AG10803 (cell line): ENCODE results near the gene GMDS.
A peak's percentile ranks its signal among the peaks of the same experiment; 100 is the strongest.
"Not testable (repeated sequence)": the region's sequence is repeated elsewhere in the genome, so short reads cannot be mapped to it uniquely, and the experiment has no call there.

Experiments
- DNase-seq: peaks from one replicate; pipeline ENCODE4 v3.0.0; 2010; ENCODE audit warnings: low read depth
- H3K4me3 ChIP-seq: 2 replicates; pipeline ENCODE4 v1.5.1; 2011; ENCODE audit warnings: mild to moderate bottlenecking, low read length, control low read depth
- TF ChIP-seq, protein P1 (sequence below): conservative IDR thresholded peaks from 2 replicates; pipeline ENCODE4 v1.5.1; 2011; ENCODE audit warnings: mild to moderate bottlenecking, low read length, control low read depth, inconsistent platforms

Gene GMDS

GRCh38 chr6:1696463-1696850 lies 548.9 kb downstream of the GMDS start:
- TF ChIP-seq, protein P1, sequence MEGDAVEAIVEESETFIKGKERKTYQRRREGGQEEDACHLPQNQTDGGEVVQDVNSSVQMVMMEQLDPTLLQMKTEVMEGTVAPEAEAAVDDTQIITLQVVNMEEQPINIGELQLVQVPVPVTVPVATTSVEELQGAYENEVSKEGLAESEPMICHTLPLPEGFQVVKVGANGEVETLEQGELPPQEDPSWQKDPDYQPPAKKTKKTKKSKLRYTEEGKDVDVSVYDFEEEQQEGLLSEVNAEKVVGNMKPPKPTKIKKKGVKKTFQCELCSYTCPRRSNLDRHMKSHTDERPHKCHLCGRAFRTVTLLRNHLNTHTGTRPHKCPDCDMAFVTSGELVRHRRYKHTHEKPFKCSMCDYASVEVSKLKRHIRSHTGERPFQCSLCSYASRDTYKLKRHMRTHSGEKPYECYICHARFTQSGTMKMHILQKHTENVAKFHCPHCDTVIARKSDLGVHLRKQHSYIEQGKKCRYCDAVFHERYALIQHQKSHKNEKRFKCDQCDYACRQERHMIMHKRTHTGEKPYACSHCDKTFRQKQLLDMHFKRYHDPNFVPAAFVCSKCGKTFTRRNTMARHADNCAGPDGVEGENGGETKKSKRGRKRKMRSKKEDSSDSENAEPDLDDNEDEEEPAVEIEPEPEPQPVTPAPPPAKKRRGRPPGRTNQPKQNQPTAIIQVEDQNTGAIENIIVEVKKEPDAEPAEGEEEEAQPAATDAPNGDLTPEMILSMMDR: no peak
- no peak for DNase-seq

DNA sequence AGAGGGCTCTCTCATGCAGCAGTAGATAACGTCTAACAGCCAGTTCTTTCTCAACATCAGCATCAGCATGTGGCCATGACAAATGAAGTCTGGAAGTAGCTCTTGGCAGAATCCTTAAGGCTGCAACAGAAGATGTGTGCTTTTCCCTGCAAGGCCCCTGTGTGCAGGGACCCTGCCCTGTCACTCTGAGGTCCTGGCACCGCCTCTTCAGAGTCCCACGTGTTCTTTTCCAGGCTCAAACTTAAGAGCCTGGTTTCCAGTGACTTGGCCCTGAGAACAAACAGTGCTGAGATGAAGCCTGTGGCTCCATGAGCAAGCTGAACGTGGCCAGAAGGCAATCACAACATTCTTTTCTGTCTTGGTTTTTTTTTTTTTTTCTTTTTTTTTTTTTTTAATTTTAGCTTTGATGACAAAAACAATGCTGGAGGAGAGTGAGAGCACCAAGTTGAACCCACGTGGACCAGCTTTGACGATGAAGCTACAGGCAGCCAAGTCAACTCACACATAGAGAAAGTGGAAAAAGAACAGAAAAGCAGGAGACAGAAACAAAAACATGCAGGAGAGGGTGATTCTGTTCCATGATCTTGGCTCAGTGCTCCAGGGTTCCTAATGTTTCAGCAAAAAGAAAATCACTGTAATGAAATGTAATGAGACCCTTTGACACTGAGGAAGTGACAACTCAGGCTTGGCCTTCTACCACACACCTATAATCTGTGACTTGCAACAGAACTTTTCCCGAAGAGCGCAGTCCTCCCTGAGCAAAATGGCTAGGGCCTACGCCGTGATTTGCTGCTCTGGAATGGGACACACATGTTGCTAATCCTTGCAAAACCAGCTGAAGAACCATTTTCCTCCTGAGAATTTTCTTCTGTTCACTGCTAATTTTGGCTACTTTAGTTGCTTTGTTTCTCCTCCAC lies 549.6 kb downstream of the GMDS start:
- TF ChIP-seq, protein P1: no peak
- DNase-seq: peak; percentile 42
- H3K4me3 ChIP-seq: no peak overlapping the region

More at GRCh38 chr6:1696463-1696850, 548.9 kb downstream of the GMDS start:
- no peak overlapping the region for H3K4me3 ChIP-seq

GRCh38 chr6:1691828-1692227 lies 553.6 kb downstream of the GMDS start:
- DNase-seq, H3K4me3 ChIP-seq: not testable (repeated sequence)

- not testable (repeated sequence) for DNase-seq, H3K4me3 ChIP-seq
These were observed 554.7 kb downstream of the GMDS start for GRCh38 chr6:1690656-1691055.

- no peak overlapping the region for H3K4me3 ChIP-seq
- TF ChIP-seq, protein P1: no peak
- DNase-seq: peak; percentile 28
These were observed 556.3 kb downstream of the GMDS start for GRCh38 chr6:1689141-1689540.

DNA sequence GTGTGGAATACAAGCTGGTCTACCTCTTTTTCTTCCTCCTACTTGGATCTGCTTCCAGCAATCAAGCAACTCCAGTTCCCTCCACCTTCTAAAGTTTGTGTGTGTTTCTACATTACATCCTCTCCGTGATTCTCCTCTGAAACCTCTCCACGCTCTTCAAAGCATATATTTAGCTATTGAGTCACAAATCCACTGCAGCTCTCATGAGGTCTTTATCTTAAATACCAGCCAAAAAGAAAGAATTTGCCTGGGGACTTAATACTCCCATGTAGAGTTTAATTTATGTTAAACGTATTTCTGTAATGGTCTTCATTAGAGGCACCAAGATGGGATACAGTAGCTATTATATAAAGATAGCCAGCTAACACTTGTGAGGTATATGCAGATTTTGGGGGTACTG lies 557.0 kb downstream of the GMDS start:
- H3K4me3 ChIP-seq: no peak overlapping the region
- TF ChIP-seq, protein P1: no peak
- DNase-seq: no peak

- no peak for DNase-seq
- TF ChIP-seq, protein P1: no peak
- H3K4me3 ChIP-seq: no peak overlapping the region
These were observed 558.0 kb downstream of the GMDS start for GRCh38 chr6:1687402-1687801.

DNA sequence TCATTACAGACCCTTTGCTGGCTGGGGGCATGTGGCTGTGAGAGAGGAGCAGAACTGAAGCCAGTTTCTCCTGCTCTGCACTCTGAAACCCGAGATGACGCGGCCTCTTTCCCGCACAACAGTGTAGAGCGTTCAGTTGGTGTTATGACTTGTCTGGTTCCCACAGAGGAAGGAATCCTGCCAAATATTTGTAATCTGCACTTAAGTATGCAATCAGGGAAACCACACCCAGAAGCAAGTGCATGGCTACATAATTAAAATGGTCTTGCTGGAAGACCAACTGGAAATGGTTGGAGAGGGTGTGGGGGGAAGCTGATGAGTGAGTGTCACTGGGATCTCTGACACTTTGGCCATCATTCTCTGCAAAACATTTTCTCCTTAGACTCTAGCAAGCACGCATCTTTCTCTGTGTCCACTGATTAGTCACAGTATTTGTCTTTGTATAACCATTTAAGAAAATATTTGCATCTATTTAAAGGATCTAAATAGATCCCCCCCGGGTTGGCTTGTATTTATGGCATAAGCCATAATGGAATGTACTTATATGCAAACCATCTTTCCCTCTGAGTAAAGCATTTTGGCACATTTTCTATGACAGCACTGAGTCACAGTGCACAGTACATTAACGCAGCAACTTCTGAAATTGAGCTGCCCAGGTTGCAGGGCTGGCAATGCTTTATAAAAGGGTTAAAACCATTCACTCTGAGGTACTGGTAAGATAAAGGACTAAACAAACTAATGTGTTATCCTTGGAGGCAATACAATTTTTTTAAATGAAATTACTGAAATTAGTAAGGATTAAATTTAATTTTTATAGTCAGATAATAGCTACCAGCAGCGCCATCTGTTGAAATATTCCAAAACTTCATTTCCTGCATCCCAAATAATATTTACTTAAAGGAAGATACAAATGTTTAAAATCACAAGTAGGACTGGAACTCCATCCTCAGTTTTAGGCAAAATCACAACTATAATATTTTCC lies 559.0 kb downstream of the GMDS start:
- H3K4me3 ChIP-seq: 0 out of 2 replicates have a peak overlapping the region, but pooled peaks have one; percentile 6
- peak; percentile 100 for DNase-seq

More for the DNA sequence above, 559.0 kb downstream of the GMDS start:
- TF ChIP-seq, protein P1: peak; percentile 50
